ENCODE data around the gene MED23.

- no peak for TF ChIP-seq E2F4 (CRISPR knock-in tag; IDR thresholded peaks at IDR 0.05; ENCODE audit: low read depth)
- no peak for TF ChIP-seq MTA3 (IDR thresholded peaks at IDR 0.05; ENCODE audit: borderline replicate concordance)
- TF ChIP-seq TEAD4 (IDR thresholded peaks at IDR 0.05; ENCODE audit: low read length), result no peak
- TF ChIP-seq TEAD4 (CRISPR knock-in tag; IDR thresholded peaks at IDR 0.05; ENCODE audit: borderline replicate concordance), result no peak
- TF ChIP-seq BRCA1 (IDR thresholded peaks at IDR 0.05), result no peak
- TF ChIP-seq BRCA1 (CRISPR knock-in tag; IDR thresholded peaks at IDR 0.05), result no peak
- TF ChIP-seq ELK1 (CRISPR knock-in tag; IDR thresholded peaks at IDR 0.05), result no peak
- no peak for TF ChIP-seq TCFL5 (CRISPR knock-in tag; conservative IDR thresholded peaks at IDR 0.05)
- no peak for TF ChIP-seq EGR1 (conservative IDR thresholded peaks at IDR 0.05)
- no peak for TF ChIP-seq UBTF (IDR thresholded peaks at IDR 0.05; ENCODE audit: borderline replicate concordance in 1 of 2, low read depth in 2 of 2, low read length in 2 of 2)
- no peak for TF ChIP-seq ZNF444 (CRISPR knock-in tag; IDR thresholded peaks at IDR 0.05)
- TF ChIP-seq CTCF (IDR thresholded peaks at IDR 0.05 in 2 of 3, conservative IDR thresholded peaks at IDR 0.05 in 1 of 3; ENCODE audit: insufficient read depth in 2 of 3, low read depth in 1 of 3, low read length in 3 of 3), result no peak
- TF ChIP-seq MAX (CRISPR knock-in tag; IDR thresholded peaks at IDR 0.05), result no peak
- TF ChIP-seq ETV6 (IDR thresholded peaks at IDR 0.05; ENCODE audit: borderline replicate concordance in 1 of 2, low read depth in 2 of 2, low read length in 1 of 2), result no peak
- TF ChIP-seq ETV6 (CRISPR knock-in tag; IDR thresholded peaks at IDR 0.05; ENCODE audit: borderline replicate concordance), result no peak
- no peak for TF ChIP-seq FOXO4 (CRISPR knock-in tag; IDR thresholded peaks at IDR 0.05)
- TF ChIP-seq IRF1 (CRISPR knock-in tag; IDR thresholded peaks at IDR 0.05; ENCODE audit: borderline replicate concordance), result no peak
Measured at GRCh38 chr6:131558922-131559321, 69.1 kb downstream of the MED23 start.
